ENCODE measurements around the gene CETN1.

DNA sequence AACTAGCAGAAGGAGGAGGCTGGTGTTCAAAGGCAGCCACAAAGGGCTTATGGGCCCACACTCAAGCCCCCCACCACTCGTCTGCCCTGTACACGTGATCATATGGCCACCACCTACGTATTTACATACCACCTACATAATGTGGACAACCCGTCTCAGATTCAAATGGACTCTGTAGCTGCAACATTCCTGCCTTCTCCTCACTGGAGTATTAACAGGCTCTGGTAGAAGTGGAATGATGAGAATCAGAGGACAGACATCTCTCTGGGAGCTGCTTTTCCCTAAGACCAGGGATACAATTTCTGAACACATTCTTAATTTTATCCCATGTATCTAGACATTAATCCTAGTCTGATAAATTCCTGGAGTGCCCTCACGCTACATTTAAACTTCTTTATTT lies 9.5 kb upstream of the CETN1 start:
- TF ChIP-seq, protein P1, sequence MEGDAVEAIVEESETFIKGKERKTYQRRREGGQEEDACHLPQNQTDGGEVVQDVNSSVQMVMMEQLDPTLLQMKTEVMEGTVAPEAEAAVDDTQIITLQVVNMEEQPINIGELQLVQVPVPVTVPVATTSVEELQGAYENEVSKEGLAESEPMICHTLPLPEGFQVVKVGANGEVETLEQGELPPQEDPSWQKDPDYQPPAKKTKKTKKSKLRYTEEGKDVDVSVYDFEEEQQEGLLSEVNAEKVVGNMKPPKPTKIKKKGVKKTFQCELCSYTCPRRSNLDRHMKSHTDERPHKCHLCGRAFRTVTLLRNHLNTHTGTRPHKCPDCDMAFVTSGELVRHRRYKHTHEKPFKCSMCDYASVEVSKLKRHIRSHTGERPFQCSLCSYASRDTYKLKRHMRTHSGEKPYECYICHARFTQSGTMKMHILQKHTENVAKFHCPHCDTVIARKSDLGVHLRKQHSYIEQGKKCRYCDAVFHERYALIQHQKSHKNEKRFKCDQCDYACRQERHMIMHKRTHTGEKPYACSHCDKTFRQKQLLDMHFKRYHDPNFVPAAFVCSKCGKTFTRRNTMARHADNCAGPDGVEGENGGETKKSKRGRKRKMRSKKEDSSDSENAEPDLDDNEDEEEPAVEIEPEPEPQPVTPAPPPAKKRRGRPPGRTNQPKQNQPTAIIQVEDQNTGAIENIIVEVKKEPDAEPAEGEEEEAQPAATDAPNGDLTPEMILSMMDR (IDR thresholded peaks at IDR 0.05): no peak
- TF ChIP-seq POLR2AphosphoS5 (IDR thresholded peaks at IDR 0.05) (no peak), POLR2A (IDR thresholded peaks at IDR 0.05) (no peak)

Measured in breast epithelium (tissue), 3 donors.